HG03097 (cell line): ENCODE measurements around the gene CDH24.

Source experiments
- ATAC-seq: cut with Tn5 transposase; IDR thresholded peaks from one replicate; pipeline ENCODE4 v1.9.1; 2021; ENCODE audit not compliant: unreplicated experiment, low FRiP score

Gene CDH24

GRCh38 chr14:23047751-23048693 lies 9.3 kb downstream of the CDH24 start:
- ATAC-seq: no peak

- ATAC-seq: no peak
Observed at GRCh38 chr14:23047034-23047634, 10.2 kb downstream of the CDH24 start.

DNA sequence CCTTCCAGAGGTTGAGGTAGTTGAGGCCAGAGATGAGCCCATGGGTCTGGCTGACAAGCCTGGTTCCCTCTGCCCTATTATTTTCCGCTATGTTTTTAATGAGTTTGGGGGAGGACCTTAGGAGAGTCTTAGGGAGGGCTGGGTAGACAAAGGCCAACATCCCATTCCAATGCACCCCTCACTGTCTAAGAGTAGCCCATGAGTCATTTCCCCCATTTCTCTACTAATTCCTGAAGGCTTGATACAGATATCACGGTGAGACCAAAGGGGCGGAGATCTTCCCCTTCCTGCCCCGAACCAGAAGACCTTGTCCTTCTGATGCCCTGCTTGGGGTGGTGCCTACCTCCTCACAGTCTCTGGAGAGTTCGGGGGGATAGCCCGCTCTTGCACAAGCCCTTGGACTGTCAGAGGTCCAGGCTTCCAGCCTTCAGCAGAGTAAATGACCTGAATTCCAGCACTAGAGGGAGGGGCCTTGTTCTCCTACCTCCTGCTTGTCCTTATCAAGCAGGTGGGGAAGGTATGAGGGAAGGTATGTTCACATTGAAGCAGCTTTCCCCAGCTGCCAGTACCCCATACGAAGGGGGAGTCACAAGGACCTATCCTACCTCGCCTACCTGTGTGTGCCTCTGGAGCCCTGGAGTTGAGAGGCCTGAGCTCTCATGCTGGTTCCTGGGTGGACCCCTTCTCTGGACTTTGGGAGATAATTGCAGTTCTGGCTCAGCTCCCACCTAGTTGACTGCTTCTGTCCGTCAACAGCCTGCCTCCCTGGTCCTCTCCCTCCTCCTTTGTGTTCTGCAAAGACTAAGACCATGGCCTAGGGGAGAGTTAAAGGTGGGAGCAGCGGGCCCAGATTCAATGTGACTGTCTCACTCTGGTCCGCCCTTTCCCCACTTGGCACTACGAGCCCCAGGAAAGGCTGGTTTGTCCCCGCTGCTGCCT lies 11.6 kb downstream of the CDH24 start:
- no peak for ATAC-seq

DNA sequence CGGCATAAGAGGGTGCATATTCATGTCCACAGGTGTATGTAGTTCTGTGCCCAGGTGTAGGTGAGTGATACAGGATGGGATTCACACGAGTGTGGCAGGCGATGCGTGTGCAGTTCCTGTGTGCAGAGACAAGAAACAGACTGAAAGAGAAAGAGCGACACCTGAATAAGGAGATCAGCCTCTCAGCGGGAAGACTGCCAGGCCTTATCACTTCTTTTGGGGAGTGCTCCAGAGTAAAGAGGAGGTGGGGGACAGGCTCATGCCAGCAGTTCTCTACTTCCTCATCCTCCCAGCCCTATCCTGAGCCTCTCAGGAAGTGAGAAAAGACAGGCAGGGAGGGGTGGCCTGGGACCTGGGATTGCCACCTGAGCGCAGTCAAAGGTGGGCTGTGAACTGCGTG lies 12.5 kb downstream of the CDH24 start:
- ATAC-seq: no peak

DNA sequence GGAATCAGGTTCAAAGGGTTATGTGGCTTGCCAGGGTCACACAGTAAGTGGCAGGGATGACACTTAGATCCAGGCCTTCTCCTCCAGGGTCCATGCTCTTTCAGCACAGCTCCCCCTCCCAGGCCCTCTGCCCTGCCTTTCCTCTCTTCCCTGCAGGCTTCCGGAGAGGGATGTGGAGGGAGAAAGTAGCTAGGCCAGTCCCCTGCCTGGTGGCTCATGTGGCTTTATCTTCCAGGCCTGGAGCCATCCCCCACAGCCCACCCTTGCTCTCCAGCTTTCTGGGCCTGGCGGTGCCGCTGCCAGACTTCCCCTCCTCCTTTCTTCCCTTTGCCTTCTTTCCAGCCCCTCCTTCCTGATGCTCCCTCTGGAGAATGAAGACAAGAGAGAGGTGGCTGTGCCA lies 13.6 kb downstream of the CDH24 start:
- no peak for ATAC-seq

DNA sequence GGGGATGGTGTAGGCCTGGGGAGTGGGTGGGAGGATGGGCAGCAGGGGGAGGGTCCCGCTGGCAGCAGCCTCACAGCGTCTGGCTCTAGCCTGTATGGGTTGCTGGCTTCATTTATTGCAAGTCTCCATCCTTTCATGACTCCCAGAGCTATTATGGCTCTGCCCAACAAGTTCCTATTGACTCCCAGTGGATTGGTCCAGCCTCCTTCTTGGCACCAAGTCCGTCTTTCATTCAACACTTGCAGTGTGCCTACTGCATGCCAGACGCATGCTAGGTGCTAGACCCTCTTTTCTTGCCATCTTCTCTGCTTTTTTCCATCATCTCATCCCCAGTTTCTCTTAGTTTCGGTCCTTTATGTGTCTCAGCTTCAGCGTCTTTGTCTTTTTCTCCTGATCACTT lies 14.2 kb downstream of the CDH24 start:
- ATAC-seq: no peak

GRCh38 chr14:23042162-23042965 lies 15.0 kb downstream of the CDH24 start, which contains the start of gene PSMB11:
Gene PSMB11 (plus strand): TSS chr14:23042212. CDS start chr14:23042226, 14 bp downstream.
- no peak for ATAC-seq

DNA sequence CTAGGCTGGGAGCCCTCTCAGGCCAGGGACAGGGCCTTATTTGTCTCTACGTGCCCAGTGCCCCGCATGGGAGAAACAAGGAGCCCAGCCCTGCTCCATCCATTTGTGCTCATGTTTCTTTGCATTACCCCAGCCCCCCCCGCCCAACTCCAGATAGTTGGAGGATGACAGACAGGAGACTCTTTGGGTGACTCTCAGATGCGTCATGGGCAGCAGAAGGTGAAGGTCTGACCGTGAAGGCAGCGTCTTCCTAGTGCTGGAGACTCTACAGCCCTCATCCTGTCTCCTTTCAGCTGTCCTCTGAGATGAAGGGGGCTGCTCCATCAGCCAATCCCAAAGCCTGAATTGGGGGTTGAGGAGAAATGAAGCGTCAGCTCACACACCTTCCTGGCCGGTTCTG lies 15.6 kb downstream of the CDH24 start:
- no peak for ATAC-seq

- no peak for ATAC-seq
Observed at GRCh38 chr14:23040100-23040499, 17.2 kb downstream of the CDH24 start.

- no peak for ATAC-seq
Observed at GRCh38 chr14:23035303-23036144, 21.8 kb downstream of the CDH24 start.

DNA sequence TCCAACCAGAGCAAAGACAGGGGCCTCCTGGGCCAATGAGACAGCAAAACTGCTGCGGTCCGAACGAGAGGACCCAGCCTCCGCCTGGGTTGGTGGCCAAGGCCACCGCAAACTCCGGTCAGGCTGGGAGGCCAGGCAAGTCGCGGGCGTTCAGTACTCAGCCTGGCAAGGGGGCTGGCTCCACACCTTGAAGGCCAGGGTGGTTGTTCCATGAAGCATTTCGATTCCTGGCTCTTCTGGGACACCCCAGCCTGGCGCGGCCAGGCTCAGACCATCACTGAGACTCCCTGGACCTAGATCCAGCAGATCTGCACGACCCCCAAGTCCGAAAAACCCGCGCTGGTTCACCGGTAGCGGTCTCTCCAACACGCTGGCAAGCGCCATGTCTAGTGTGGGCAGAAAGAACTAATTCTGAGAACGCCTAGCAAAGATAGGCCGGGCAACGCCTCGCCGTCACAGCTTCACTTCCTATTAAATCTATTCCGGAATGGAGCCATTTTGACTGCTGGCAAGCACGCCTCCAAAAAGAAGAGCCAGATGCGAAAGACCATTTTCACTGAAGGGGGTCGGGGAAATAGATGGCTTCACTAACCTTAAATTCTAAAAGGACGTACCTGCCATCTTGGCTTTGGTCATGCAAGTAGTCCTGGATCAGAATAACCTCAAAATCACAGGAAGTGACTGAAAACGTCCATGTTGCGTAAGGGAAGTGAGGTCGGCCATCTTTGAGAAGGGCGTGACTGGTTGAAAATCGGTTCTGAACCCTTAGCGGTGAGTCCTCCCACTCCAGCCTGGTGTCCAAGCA lies 22.6 kb downstream of the CDH24 start, which contains the start of gene PSMB5:
Gene PSMB5 (minus strand): TSS at position 403 of the 805 bp plus-strand sequence. CDS start 19 bp downstream, at position 384.
- peak; percentile 87 for ATAC-seq

DNA sequence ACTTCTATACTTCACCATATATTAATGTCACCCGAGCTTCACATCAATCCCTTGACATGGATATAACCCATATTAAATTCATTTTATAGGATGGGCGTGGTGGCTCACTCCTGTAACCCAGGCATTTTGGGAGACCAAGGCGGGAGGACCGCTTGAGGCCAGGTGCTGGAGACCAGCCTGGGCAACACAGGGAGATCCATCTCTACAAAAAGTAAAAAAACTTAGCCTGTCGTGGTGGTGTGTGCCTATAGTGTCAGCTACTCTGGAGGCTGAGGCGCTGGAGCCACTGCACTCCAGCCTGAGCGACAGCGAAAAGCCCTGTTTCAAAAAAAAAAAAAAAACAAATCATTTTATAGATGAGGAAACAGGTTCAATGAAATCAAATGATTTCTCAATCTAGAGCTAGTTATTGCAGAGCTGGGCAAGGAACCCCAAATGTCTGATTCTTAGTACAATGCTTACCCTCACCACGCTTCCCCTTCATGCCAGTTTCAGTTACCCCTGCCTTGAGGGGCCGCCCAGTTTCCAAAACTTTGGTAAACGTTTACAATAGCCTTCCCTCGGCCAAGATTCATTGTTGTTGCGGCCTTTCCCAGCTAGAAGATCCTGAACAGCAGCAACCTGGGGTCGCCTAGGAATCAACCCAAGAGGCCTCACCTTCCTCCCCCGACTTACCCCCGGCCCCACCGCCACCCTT lies 23.4 kb downstream of the CDH24 start:
- no peak for ATAC-seq

- ATAC-seq: no peak
Observed at GRCh38 chr14:23033251-23033727, 24.0 kb downstream of the CDH24 start.

DNA sequence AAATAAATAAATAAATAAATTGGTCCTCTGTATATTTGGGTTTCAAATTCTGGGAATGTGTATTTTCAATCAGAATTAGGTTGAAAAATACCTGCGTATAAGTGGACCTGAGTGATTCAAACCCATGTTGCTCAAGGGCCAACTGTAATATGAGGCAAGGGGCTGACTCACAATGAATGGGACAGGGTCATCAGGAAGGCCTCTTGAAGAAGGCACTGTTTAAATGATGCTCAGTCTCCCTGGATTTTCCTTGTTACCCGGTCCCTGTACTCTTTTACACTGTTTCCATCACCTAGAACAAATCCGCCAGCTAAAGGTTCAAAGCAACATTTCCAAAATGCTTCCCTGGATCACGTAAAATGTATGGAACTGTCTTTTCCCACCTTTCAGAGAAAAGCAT lies 26.4 kb downstream of the CDH24 start:
- no peak for ATAC-seq

GRCh38 chr14:23028799-23029198 lies 28.5 kb downstream of the CDH24 start:
- no peak for ATAC-seq

DNA sequence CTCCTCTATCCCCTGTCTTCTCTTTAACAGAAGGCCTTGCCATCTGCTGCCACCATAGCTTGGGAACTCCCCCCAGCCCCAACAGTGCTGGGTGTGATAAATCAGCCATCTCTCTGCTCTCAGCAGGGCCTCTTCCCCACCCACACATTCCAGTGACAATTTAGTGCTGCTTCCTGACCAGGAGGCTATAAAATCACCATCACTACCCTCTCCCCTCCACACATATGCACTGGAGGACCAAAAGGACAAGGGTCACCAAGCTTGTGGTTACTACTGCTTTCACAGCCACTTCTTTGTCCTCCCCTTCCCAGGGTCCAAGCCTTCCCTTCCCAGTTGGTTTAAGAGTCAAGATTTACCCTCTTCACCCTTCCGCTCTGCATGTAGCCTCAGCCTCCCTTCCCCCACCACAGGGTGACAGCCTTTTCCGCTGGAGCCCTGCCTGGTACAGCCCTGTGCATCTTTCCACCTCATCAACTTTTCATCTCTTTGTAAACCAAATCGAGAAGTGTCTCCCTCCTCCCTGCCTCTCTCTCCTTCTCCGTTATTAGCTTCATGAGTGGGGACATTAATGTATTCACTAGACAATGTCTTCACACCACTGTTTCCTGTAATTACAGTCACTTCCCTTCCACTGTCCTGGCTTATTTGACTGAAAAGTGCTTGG lies 32.0 kb downstream of the CDH24 start:
- ATAC-seq: no peak

- ATAC-seq: no peak
Observed at GRCh38 chr14:23024612-23025075, 32.7 kb downstream of the CDH24 start.
